Myocyte (in vitro differentiated cells): ENCODE results near the gene ADRB2. TPM values are rescaled to one million over a fixed set of nuclear protein-coding genes. Genes with fewer than 3 reads are reported as not detected.
A peak's percentile ranks its signal among the peaks of the same experiment; 100 is the strongest.
"Not testable (repeated sequence)": the region's sequence is repeated elsewhere in the genome, so short reads cannot be mapped to it uniquely, and the experiment has no call there.

Experiments
- DNase-seq: peaks from one replicate; pipeline ENCODE4 v3.0.0-alpha.2; 2012; ENCODE audit warnings: low read depth
- polyA plus RNA-seq: library from polyadenylated mRNA; unstranded; fragments of >200 nt; gene quantifications from one replicate; pipeline ENCODE4 v1.2.1, GENCODE V29; 2012; ENCODE audit warnings: missing spikeins
- total RNA-seq: library from RNA; depleted of rRNA; stranded (reverse); fragments of >200 nt; gene quantifications from 2 replicates; pipeline ENCODE4 v1.2.3, GENCODE V29; 2014

ADRB2 gene
- 5.1 and 7.8 TPM in 2 replicates for total RNA-seq
- 1.7 TPM for polyA plus RNA-seq

DNA sequence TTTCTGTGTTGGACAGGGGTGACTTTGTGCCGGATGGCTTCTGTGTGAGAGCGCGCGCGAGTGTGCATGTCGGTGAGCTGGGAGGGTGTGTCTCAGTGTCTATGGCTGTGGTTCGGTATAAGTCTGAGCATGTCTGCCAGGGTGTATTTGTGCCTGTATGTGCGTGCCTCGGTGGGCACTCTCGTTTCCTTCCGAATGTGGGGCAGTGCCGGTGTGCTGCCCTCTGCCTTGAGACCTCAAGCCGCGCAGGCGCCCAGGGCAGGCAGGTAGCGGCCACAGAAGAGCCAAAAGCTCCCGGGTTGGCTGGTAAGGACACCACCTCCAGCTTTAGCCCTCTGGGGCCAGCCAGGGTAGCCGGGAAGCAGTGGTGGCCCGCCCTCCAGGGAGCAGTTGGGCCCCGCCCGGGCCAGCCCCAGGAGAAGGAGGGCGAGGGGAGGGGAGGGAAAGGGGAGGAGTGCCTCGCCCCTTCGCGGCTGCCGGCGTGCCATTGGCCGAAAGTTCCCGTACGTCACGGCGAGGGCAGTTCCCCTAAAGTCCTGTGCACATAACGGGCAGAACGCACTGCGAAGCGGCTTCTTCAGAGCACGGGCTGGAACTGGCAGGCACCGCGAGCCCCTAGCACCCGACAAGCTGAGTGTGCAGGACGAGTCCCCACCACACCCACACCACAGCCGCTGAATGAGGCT is at the start of gene ADRB2:
Gene ADRB2, plus strand, starts transcription at position 559 of the 686 bp plus-strand sequence. CDS start 221 bp downstream, outside the sequence.
- peak; percentile 96 for DNase-seq

DNA sequence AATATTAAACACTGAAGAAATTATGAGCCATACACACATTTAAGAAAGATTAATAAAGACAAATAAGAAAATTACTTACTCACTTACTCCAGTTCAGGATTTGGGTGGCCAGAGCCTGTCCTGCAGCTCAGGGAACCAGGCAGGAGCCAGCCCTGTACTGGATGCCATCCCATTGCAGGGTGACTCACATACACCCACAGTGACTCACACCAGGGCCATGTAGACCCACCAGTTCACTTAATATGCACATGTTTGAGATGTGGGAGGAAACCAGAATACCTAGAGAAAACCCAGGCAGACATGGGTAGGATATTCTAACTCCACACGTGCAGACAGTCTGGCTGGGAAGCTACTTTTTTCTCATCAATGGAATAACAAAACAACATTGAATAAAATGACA is 49.6 kb upstream of the ADRB2 start:
- peak; percentile 81 for DNase-seq

DNA sequence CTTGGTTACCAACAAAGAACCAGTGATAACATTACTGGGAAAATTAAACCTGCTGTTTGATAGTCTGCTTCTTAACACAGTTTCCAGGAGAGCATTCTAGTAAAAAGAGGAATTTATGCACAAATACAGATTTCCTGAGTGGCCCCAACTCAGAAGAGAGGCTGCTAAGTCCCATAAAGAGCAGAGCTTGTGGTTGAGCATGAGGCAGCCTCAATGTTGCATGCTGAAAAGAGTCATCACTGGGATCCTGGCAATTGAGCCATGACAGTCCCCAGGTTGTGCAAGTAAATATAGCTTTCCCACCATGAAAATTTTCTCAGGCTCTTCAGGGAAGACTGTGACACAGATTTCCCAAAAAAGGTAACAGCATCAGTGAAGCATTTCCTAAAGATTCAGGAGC is 47.5 kb upstream of the ADRB2 start:
- DNase-seq = no peak

DNA sequence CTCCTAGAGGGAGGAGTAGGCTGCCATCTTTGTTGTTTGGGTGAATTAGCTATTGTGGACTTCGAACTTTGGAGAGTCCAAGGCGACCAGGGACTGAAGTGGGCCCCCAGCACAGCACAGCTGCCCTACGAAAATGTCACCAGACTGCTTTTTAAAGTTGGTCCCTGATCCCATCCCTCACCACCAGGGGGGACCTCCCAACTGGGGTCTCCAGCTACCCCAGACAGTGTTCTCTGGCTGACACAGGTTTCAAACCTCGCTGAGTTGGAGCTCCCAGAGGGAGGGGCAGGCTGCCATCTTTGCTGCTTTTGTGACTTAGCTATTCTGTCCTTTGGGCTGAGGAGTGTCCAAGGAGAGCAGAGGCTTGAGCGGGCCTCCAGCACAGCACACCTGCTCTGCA is 45.7 kb upstream of the ADRB2 start:
- no peak for DNase-seq

DNA sequence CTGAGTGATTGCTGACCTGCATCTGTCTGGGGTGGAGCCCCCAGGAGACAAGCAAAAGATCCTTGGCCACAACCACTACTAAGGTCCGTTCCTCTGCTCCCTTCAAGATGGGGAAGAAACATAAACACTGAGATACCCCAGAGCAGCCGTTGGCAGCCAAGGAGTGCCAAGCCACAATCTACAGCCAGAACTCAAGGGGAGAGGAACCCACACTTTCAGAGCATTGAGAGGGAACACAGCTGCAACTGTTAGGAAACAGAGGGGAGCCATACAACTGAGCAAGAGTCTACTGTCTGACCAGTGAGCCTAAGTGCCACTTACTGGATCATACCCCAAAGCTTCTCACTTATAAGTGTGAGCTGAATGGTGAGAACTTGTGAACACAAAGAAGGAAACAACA is 44.6 kb upstream of the ADRB2 start:
- DNase-seq = no peak

DNA sequence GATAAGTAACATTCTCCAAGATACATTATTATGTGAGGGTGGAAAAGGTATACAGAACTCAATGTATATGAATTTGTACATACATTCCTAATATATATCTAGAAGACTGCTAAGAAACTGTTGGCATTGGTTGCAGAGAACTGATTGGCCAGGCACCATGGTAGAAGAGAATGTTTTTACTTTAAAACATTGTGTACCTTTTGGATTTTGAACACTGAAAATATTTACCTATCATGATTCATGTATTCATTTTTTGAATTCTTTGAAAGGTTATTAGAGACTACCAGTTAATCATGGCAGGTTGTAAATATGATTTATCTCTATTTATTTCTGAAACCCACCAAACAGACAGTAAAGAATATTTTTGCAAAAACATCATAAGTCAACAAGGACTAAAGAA is 41.2 kb upstream of the ADRB2 start:
- no peak for DNase-seq

DNA sequence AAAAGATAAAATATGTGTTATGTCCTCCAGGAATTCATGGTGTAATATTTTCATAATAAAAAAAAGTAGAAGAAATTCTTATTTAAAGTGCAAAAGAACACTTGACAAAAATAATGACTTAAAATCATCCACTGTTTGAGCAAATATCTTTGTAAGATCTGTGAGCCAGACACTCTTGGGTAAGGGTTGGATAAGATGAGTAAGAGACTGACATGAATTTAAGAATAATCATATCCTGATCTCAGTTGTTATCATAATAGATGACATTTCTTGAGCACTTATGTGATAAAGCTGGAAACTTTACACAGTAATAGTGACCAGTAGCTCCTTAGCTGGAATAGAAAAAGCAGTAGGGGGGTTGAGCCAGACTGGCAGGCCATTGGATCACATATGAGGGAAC is 40.0 kb upstream of the ADRB2 start:
- DNase-seq = no peak

DNA sequence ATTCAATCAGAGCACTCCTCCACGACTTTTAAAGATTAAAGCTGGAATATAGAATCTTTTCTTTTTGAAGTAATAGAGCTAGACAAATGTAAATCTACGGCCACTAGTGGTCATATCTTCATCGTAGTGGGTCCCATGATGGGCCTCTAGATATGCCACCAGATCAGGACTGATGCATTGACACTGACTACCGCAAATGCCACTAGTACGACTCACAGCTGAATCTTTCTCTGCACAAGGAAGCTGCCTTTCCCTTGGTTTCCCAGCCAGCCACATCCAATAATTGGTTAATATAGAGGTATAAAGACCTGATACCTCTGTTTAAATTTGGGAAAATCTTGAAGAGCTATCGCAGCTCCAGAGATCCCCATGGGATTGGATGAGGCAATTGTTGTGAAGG is 37.8 kb upstream of the ADRB2 start:
- peak; percentile 25 for DNase-seq

DNA sequence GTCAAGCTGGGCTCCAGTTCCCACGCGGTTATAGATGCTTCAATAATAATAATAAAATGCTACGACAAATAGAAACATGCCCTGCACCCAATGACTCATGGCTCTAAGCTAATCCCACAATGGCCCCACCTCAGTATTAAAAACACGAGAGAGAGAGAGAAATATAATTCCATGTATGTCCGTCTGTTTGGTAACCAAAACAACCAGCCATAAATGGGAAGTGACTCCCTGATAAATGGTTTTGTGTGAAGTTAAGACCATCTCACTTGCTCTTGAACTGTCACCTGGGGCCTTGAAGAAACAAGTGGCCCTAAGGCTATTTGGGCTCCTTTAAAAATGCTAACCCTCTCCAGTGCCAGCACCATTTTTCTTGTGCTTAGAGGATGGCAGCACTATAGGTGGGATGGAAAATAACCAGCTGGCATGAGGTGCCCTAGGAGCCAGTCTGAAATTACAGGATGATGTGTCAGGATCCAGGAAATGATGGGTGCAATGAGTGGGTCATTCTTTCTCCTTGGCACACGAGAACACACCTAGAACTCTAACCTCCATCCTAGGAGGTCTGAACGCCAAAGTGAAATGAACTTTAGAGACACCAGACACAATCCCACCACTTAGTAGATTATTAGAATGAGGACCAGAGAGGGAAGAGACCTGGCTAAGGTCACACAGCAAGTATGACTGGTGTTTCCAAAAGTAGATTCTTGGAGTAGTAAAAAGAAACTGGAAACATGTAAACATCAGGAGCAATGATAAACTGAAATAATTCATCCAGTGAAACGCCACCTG is 35.7 kb upstream of the ADRB2 start:
- DNase-seq = no peak

DNA sequence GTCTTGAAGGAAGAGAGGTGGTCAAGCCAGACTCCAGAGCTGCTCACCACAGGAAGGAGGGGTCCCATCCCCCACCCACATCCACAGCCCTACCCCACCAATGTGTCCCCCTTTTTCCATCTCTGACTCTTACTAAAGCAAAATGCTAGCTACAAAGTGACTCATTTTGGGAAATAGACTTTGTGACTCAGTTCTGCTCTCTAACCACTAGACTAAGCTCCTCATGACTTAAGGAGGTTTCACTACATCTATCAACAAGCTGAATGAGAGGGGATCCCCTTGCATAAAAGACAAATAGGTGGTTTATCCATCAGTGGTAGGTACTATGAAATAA is 35.1 kb upstream of the ADRB2 start:
- DNase-seq = no peak

DNA sequence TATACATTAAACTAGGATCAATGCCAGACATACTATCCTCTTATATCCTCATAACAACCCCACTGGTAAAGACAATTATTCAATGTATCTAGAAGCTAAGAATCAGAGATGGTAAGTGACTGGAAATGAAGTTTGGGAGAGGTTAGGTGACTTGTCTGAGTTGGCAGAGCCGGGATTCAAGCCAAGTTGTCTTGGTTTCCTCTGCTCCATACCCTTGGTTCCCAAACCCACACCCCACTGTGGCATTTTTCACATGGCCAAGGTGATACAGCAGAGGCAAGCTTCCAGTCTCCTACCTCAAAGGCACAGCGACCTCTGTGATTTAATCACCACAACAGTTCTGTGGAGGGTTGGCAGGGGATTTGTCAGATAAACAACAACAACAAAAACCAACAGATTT is 34.7 kb upstream of the ADRB2 start:
- DNase-seq = no peak

DNA sequence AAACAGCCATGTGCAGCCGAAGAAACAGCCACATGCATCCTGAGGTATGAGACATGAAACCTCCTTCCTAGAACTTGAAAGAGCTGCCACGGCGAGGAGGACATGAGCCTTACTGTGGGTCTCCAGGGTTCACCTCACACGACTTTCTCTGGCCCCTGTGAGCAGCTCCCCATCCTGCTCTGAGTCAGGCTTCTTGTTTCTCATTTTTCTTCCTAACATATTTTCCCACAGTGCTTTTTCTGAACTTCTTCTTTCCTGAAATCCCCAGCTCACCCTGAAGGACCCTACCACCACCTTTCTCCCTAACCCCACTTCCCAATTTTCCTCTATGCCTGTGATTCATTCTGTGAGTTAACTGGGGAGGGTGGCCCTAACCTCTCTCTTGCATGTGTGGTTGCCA is 33.7 kb upstream of the ADRB2 start:
- DNase-seq = no peak

DNA sequence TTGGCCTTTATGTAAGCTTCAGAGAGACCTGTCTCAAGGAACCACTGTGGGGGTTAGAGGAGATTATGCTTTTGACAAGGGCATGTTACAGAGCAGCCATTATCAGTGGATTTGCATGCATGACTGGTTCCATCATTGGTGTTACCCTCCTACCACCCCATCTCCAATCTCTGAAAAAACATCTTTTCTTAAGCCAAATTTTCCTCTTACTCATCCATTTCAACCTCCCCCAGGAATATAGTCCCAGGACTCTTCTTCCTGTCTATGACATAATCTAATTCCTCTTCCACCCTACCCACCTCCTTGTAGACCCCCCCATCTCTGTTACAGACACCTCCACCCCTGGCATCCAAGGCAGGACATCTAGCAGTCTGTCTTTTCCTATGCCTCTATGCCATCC is 33.1 kb upstream of the ADRB2 start:
- no peak for DNase-seq

DNA sequence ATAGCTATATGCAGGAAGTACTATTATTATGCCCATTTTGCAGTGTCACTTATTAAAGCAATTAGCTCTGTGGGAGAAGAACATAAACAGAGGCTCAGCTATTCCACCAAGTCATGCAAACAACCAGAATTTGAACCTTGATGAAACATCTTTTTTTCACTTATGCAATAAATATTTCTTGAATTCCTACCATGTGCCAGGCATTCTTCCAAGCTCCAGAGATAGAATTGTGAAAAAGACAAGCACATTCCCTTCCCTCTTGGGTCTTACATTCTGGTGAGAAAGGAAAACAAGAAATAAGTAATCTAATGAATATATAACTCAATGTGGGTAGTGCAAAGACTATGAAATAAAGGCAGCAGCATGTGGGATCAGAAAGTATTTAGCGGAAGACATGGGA is 32.1 kb upstream of the ADRB2 start:
- DNase-seq = no peak

DNA sequence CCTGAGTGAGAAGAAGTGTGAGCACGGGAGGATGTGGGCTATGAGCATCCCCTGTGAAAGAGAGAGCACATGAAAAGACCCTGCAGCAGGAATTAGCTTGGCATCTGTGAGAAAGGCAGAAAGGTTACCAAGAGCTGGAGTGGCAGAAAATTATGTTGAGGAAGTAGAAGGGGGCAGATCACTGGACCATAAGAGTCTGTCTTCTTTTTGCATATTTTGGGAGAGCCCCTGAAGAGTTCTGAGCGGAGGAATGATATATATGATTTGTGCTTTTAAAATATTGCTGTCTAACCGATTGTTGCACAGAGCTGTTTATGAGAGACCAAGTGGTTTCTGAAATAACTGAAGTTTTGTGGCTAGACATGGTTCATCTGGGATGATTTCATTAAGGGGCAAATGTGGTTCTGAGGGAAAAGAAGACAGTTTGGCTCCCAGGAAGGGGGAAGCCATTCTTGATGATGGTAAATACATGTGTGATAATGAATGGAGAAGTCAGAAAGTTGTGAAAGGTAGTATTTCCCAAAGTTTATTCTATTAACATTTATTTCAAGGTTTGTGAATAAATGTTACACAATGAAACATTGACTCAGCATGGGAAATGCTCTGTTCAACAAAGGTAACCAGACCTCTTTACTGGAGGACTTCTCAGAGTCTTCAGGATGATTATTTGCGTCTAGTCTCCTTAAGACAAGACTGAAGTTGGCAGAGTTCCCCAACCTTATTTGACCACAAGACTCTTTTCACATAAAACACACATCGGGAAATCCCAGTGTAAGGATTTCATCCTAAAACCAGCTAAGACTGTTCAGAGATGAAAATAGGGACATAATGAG is 31.5 kb upstream of the ADRB2 start:
- DNase-seq = peak; percentile 31

DNA sequence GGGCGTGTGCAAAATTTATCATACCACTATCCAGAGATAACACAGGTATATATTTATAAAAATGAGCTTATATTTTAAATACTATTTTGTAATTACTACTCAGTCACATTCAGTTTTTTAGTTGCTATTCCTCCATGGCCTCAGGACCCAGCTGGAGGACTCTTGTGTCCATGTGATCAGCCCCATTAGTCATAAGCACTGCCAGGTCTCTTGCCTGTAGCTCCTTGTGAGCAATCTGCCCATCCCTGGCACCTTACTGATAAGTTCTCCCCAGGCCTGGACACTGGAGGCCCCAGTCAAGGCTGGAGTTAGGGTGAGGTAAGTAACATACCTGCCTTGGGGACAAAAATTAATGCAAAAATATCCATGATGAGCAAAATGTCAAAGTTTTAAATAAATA is 29.5 kb upstream of the ADRB2 start:
- no peak for DNase-seq

DNA sequence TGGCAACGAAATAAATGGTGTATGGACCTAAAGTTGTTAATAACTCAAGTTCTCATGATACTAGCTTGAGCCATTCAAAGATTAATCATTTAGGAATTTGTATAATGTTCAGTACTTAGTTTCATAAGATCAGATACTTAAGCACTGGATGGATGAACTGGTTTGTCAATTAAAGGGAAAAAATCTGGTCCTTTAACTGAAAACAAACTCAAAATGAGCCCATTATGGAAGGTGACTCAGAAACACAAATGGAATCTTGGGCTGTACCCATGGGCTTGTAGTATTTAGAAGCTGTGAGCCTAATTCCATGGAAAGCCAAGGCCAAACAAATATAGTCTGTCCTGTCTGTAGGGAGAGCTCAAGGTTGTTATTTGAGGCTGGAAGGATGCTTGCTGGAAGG is 27.6 kb upstream of the ADRB2 start:
- DNase-seq = no peak

DNA sequence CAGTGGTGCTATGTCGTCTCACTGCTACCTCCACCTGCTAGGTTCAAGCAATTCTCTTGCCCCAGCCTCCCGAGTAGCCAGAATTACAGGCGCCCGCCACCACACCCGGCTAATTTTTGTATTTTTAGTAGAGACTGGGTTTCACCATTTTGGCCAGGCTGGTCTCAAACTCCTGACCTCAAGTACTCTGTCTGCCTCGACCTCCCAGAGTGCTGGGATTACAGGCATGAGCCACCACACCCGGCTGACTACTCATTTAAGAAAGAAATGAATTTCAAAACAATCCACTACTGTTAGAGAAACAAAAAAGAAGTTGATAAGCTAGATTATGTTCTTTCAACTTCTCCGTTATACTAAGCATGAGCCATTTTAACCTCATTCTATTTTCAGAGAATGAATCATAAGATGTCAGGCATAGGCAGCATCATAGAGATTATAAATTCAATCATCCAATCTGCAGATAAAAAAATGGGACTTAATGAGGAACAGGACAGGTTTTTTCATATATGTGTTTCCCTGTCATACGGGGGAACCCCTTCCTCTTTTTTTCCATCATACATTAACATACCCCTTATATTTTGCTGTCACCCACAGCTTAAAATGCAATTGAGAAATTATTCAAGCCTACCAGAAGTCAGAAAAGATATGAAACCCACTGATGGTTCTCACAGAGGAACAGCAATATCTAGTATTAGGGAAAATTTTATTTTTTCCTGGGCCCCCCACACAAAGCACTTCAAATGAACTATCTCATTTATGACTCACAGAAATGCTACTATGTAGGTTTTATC is 26.5 kb upstream of the ADRB2 start:
- peak; percentile 35 for DNase-seq

DNA sequence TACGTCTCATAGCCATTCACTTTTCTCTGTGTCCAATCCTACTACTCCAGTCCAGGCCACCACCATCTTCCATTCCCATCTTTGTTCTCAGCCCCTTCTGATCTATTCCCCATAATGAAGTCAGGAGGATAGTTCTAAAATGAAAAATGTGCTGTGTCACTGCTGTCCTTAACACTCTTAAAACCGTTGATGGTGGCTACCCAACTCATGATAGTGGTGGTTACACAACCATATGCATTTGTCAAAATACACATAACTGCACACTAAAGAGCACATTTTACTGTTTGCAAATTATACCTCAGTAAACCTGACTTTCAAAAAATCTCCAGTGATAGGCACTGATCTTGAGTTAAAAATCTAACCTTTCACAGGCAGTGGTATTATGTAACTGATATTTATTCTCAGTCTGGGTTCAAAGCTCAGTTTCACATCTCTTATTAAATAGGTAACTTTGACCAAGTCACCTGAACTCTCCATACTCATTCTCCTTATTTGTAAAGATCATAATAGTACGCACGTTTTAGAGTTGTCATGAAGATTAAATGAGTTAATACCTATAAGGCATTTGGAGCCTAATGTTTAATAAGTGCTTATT is 24.6 kb upstream of the ADRB2 start:
- no peak for DNase-seq

DNA sequence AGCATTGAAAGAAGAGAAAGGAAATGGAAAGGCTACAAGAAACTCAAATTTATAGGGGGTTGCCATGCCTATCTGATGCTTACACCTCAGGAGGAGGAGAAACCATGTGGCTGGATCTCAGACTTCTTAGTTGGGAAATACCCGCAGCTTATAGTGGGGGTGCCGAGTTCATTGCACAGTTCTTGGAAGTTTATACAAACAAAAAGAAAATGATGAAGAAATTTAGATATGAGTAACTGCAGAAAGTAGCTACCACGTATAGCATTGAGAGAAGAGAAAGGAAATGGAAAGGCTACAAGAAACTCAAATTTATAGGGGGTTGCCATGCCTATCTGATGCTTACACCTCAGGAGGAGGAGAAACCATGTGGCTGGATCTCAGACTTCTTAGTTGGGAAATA is 23.0 kb upstream of the ADRB2 start:
- not testable (repeated sequence) for DNase-seq

DNA sequence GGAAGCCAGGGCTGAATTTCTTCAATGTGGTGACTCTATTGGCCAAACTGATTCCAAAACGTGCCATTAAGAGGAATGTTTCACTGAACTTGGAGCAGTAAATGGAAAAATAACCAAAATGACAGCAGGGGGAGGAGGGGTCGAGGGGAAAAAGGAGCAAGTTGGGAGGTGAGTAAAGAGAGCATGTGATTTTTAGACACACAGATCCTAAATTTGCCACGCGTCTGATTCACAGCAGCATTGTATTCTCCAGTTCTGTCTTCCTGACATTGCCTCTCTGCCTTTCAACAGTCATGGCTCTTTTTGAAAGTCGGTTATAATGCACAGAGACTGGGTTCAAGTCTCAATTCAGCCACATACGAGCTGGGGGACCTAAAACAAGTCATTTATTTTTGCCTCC is 22.0 kb upstream of the ADRB2 start:
- DNase-seq = no peak
